PC-3 (cell line): ENCODE measurements around the gene CYB5R3. TPM values are rescaled to one million over a fixed set of nuclear protein-coding genes. Genes with fewer than 3 reads are reported as not detected.

Experiments used
- ATAC-seq: fragments of 200-7000 bp; cut with Tn5 transposase; 2 replicates; pipeline ENCODE4 v1.9.1; 2020; ENCODE audit warnings: mild to moderate bottlenecking, moderate library complexity
- BruUV-seq: library from RNA; stranded (reverse); fragments of 400-500 nt; replicated peaks from 2 replicates; lab custom pipeline; 2021; lab: Mats Ljungman, UMichigan
- CTCF ChIA-PET: fragments of 300-600 bp; sonication (Branson Sonifier 250); formaldehyde crosslinking; loops from one replicate; lab custom pipeline; 2022; ENCODE audit warnings: antibody characterized with exemption; lab: Charles Lee
- POLR2A ChIA-PET: fragments of 300-600 bp; sonication (Branson Sonifier 250); formaldehyde crosslinking; loops from one replicate; lab custom pipeline; 2022; ENCODE audit warnings: antibody characterized with exemption; ENCODE audit not compliant: unreplicated experiment; lab: Charles Lee
- DNase-seq: peaks from one replicate; pipeline ENCODE4 v3.0.0-alpha.2; 2015
- H2AFZ ChIP-seq: fragments of 300-600 bp; sonication (generic); 2 replicates; pipeline ENCODE4 v1.6.0; 2016; ENCODE audit warnings: antibody characterized with exemption, low read length
- H3F3A ChIP-seq: fragments of 300-600 bp; sonication (generic); one replicate; pipeline ENCODE4 v1.6.0; 2017; ENCODE audit warnings: antibody characterized with exemption, low read length, control low read depth, mild to moderate bottlenecking; ENCODE audit not compliant: unreplicated experiment
- H3K27ac ChIP-seq: fragments of 300-600 bp; sonication (generic); 2 replicates; pipeline ENCODE4 v1.5.1; 2016; ENCODE audit warnings: mild to moderate bottlenecking, low read length
- H3K27me3 ChIP-seq: fragments of 300-600 bp; sonication (generic); 2 replicates; pipeline ENCODE4 v1.6.1; 2016; ENCODE audit warnings: low read length, mixed read lengths
- H3K36me3 ChIP-seq: fragments of 300-600 bp; sonication (generic); 2 replicates; pipeline ENCODE4 v1.6.1; 2016; ENCODE audit warnings: low read depth, mixed run types, low read length, mixed read lengths
- H3K4me1 ChIP-seq: fragments of 300-600 bp; sonication (generic); 2 replicates; pipeline ENCODE4 v1.5.1; 2016; ENCODE audit warnings: low read length; ENCODE audit not compliant: insufficient read depth
- H3K4me2 ChIP-seq: fragments of 300-600 bp; sonication (generic); 2 replicates; pipeline ENCODE4 v1.6.0; 2016; ENCODE audit warnings: low read length
- H3K4me3 ChIP-seq: fragments of 300-600 bp; sonication (generic); 2 replicates; pipeline ENCODE4 v1.5.1; 2016; ENCODE audit warnings: mild to moderate bottlenecking, low read length, mixed read lengths
- H3K79me2 ChIP-seq: fragments of 300-600 bp; sonication (generic); 2 replicates; pipeline ENCODE4 v1.6.1; 2017; ENCODE audit warnings: low read length, mixed read lengths
- H3K9ac ChIP-seq: fragments of 300-600 bp; sonication (generic); 2 replicates; pipeline ENCODE4 v1.6.0; 2016; ENCODE audit warnings: mild to moderate bottlenecking, low read length
- H3K9me2 ChIP-seq: fragments of 300-600 bp; sonication (generic); replicated peaks from 2 replicates; pipeline ENCODE4 v1.6.1; 2016; ENCODE audit warnings: mixed run types, low read length, mixed read lengths
- H3K9me3 ChIP-seq: fragments of 300-600 bp; sonication (generic); 2 replicates; pipeline ENCODE4 v1.6.1; 2016; ENCODE audit warnings: low read length, mixed read lengths
- H4K20me1 ChIP-seq: fragments of 300-600 bp; sonication (generic); 2 replicates; pipeline ENCODE4 v1.6.1; 2016; ENCODE audit warnings: low read length, mixed read lengths
- EZH2 ChIP-seq: fragments of 300-600 bp; sonication (generic); IDR thresholded peaks from one replicate; pipeline ENCODE4 v1.6.1; 2017; ENCODE audit warnings: antibody characterized with exemption, mild to moderate bottlenecking, low read length; ENCODE audit not compliant: unreplicated experiment
- EZH2phosphoT487 ChIP-seq: fragments of 300-600 bp; sonication (generic); IDR thresholded peaks from 2 replicates; pipeline ENCODE4 v1.6.1; 2018; ENCODE audit warnings: mild to moderate bottlenecking, antibody characterized with exemption, low read length, borderline replicate concordance
- intact Hi-C: fragments of 100-400 bp; cut with micrococcal nuclease; formaldehyde crosslinking; loops from 2 replicates; pipeline ENCODE4 v1.9.0; 2023
- total RNA-seq: library from RNA; depleted of rRNA; stranded (reverse); fragments of >200 nt; gene quantifications from 2 replicates; pipeline ENCODE4 v1.2.3, GENCODE V29; 2014
- TF ChIP-seq, protein P1 (sequence below): fragments of 300-600 bp; sonication (generic); conservative IDR thresholded peaks from 2 replicates; pipeline ENCODE4 v1.5.1; 2017; ENCODE audit warnings: antibody characterized with exemption, low read depth, mild to moderate bottlenecking, low read length

The CYB5R3 gene
- total RNA-seq, 1 experiment from 2014 or later = 73.3 TPM

GRCh38 chr22:42621505-42622002 is 27.6 kb downstream of the CYB5R3 start:
- H3F3A ChIP-seq = no peaks in the 10 kb centered on the region
- H2AFZ ChIP-seq = no peak overlapping the region
- TF ChIP-seq, protein P1, sequence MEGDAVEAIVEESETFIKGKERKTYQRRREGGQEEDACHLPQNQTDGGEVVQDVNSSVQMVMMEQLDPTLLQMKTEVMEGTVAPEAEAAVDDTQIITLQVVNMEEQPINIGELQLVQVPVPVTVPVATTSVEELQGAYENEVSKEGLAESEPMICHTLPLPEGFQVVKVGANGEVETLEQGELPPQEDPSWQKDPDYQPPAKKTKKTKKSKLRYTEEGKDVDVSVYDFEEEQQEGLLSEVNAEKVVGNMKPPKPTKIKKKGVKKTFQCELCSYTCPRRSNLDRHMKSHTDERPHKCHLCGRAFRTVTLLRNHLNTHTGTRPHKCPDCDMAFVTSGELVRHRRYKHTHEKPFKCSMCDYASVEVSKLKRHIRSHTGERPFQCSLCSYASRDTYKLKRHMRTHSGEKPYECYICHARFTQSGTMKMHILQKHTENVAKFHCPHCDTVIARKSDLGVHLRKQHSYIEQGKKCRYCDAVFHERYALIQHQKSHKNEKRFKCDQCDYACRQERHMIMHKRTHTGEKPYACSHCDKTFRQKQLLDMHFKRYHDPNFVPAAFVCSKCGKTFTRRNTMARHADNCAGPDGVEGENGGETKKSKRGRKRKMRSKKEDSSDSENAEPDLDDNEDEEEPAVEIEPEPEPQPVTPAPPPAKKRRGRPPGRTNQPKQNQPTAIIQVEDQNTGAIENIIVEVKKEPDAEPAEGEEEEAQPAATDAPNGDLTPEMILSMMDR = peak; percentile 83
- TF ChIP-seq EZH2phosphoT487 = no peak
- no peaks in the 10 kb centered on the region for H4K20me1 ChIP-seq
- H3K27me3 ChIP-seq = no peaks in the 10 kb centered on the region
- DNase-seq (peak; percentile 69), ATAC-seq (peak; percentile 76)
- H3K36me3 ChIP-seq = no peaks in the 10 kb centered on the region
- no peaks in the 10 kb centered on the region for H3K9me3 ChIP-seq
- H3K9ac ChIP-seq = no peak overlapping the region
- H3K9me2 ChIP-seq = no peaks in the 10 kb centered on the region
- no peaks in the 10 kb centered on the region for H3K79me2 ChIP-seq
- POLR2A ChIA-PET = interaction anchor here (0.7 kb wide), 1 partner anchor 14 kb away, joined by 12 read pairs; no protein-coding TSS in a partner anchor
- intact Hi-C loops = no loop called here
- CTCF ChIA-PET = interaction anchor here (0.6 to 1.0 kb wide), 4 partner anchors 24 to 457 kb away, joined by 3 to 6 read pairs (median 3); no protein-coding TSS in a partner anchor
- peak overlapping the region; percentile 82 for H3K27ac ChIP-seq
- peak overlapping the region; percentile 53 for H3K4me2 ChIP-seq
- peaks cover 15% of the 10 kb centered on the region for H3K4me1 ChIP-seq
- BruUV-seq = no TSS peak
- H3K4me3 ChIP-seq = no peak overlapping the region; the same call in 1 of the 2 replicates

GRCh38 chr22:42620084-42620483 is 29.1 kb downstream of the CYB5R3 start:
- ATAC-seq (no peak), DNase-seq (no peak)
- Histone ChIP-seq H3K4me1 (peaks cover 15% of the 10 kb centered on the region), H3K36me3 (no peaks in the 10 kb centered on the region), H3K4me2 (peak overlapping the region; percentile 53), H3F3A (no peaks in the 10 kb centered on the region), H3K9ac (0 out of 2 replicates have a peak overlapping the region, but pooled peaks have one; percentile 22), H3K9me2 (no peaks in the 10 kb centered on the region), H2AFZ (no peak overlapping the region), H4K20me1 (no peaks in the 10 kb centered on the region), H3K79me2 (no peaks in the 10 kb centered on the region), H3K9me3 (no peaks in the 10 kb centered on the region), H3K27me3 (no peaks in the 10 kb centered on the region), H3K4me3 (no peak overlapping the region), H3K27ac (peak overlapping the region; percentile 82)
- intact Hi-C loops = no loop called here
- ChIA-PET CTCF (interaction anchor here (0.6 kb wide), 1 partner anchor 438 kb away, joined by 3 read pairs; no protein-coding TSS in a partner anchor), POLR2A (no interaction called here)
- no TSS peak for BruUV-seq
- no peak for TF ChIP-seq EZH2phosphoT487
- TF ChIP-seq, protein P1 = no peak
- TF ChIP-seq EZH2 = no peak
